ENCODE measurements around the gene SULT1C3. TPM values are rescaled to one million over a fixed set of nuclear protein-coding genes. Genes with fewer than 3 reads are reported as not detected.

Gene SULT1C3
- total RNA-seq, 2 donors from 2014 or later = not detected

GRCh38 chr2:108288534-108289106 lies 48.9 kb downstream of the SULT1C3 start, which contains the start of gene SULT1C2:
Gene SULT1C2, plus strand, starts transcription at chr2:108288895. Its CDS starts 4,773 bp downstream, at chr2:108293668.
- intact Hi-C loops (cut with DNase I) = no loop called here
- no peak for DNase-seq (ENCODE audit: low spot score)

- intact Hi-C loops (cut with DNase I) = no loop called here
Observed at GRCh38 chr2:108293850-108294249, 54.1 kb downstream of the SULT1C3 start.

DNA sequence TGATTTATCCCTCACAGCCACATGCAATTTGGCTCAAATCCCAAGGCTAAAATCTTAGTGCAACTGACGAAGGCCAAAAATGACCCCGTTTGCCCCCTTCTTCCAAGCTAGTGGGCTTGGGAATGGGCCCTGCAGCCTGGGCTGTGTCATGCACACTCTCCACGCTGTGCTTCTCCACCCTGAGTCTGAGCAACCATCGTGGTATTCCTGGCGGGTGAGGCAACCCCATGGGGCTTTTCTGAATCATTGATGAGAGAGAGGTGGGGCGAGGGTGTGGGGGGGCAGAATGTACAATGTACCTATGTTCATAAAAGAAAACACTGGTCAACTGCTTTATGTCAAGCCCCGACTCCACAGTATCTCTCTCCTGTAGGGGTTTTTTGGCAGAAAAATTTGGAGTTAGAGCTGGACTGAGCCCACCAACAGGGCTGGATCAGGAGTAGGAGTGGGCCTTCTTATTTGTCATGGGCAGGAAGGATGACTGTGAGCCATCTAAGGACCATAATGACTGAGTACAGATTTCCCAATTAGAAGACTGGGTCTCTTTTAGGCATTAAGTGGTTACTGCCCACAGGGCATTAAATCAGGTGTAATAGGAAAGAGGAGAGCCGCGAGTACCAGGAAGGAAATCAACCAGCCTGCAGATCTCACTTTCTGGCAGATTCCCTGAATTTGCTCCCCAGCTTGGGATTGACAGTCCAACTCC lies 57.8 kb downstream of the SULT1C3 start:
- intact Hi-C loops (cut with DNase I) = no loop called here
- DNase-seq (ENCODE audit: low spot score) = no peak

More at GRCh38 chr2:108293850-108294249, 54.1 kb downstream of the SULT1C3 start:
- DNase-seq (ENCODE audit: low spot score) = no peak

DNA sequence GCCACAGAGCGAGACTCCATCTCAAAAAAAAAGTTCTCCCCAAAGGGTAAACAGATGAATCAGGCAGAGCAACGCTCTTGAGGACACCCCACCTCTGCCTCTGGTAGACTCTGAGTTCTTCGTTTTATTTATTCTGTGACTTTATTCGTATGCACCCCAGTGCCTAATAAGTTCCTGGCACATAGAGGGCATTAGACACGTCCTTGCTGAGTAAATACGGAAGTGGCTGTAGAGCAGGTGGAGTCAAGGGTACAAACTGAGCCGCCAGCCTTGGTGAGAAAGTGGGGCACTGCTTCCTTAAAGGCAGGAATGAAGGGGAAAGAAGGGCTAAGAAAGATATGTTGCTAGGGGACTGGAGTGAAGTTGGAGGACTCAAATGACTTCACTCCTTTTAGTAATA lies 61.8 kb downstream of the SULT1C3 start:
- intact Hi-C loops (cut with DNase I) = no loop called here
- DNase-seq (ENCODE audit: low spot score) = no peak

DNA sequence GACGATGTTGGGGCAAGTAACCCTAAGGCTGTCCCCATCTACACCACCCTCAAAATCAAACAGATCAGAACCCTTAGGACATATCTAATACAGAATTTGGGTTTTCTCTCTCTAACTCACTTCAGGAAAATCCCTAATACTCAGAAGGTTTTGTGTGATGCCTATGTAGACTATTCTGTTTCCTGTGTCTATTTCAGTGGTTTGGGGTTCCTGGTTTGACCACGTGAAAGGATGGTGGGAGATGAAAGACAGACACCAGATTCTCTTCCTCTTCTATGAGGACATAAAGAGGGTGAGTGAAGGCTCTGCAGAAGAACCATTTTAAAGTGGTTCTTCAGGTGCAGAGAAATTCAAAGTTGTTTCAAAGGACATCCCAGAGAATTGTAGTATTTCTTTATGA lies 65.2 kb downstream of the SULT1C3 start:
- DNase-seq (ENCODE audit: low spot score) = no peak
- intact Hi-C loops (cut with DNase I) = no loop called here

DNA sequence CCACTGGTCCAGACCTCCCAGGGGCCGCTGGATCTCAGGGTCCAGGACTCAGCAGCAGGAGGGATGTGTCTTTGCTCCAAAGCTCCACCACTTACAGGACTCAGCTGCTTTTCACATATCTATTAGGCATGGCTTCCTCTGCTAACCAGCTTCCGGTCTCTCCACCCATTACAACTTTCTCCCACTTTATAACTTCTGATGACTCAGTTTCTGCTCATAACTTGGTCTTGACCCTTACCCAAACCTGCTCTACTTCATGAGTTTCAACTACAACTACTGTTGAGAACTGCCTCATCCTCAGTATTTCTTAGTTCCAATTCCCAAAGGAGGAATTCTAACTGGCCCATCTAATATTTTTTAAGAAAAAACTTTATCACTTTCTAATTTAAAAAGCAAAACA lies 66.1 kb downstream of the SULT1C3 start:
- no peak for DNase-seq (ENCODE audit: low spot score)
- intact Hi-C loops (cut with DNase I) = no loop called here

DNA sequence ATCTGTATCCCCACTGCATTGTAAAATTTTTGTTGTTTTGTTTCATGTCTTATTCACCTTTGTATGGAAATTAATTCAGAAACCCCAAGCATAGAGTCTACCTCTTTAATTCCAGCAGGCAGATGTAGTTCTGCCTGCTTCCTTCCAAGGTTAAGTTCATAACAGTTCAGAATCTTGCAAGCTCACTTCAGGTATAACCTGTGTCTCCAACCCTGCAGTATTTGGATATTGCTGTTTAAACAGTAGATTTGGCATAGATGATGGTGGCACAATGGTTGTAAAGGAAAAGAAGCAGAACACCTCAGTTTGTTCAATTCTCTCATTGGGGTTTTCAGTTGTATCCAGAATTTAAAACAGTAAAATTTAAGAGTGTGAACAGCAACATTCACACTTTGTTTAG lies 70.1 kb downstream of the SULT1C3 start:
- intact Hi-C loops (cut with DNase I) = no loop called here
- no peak for DNase-seq (ENCODE audit: low spot score)

Other genes starting within 250 kb of the SULT1C3 start
- gene SULT1C2, start 48.9 kb downstream of the SULT1C3 start, total RNA-seq = 1 to 10 TPM in 1 of 2 donors, not detected in 1; 1.1 TPM
- 1 to 10 TPM; 2.7 to 2.8 TPM for gene SULT1C4, start 138.0 kb downstream of the SULT1C3 start, total RNA-seq
- 10 to 100 TPM; 35.8 to 39.8 TPM for gene GCC2, start 209.2 kb downstream of the SULT1C3 start, total RNA-seq

Measured in posterior vena cava (tissue), 2 donors.